Epidermal melanocyte (primary cell): ENCODE measurements around the gene MICAL3.
"Not testable (repeated sequence)": the region's sequence is repeated elsewhere in the genome, so short reads cannot be mapped to it uniquely, and the experiment has no call there.

ENCODE experiments used
- DNase-seq: peaks from one replicate; pipeline ENCODE4 v3.0.0; 2011; ENCODE audit warnings: low spot score; ENCODE audit not compliant: insufficient read length

MICAL3 gene

DNA sequence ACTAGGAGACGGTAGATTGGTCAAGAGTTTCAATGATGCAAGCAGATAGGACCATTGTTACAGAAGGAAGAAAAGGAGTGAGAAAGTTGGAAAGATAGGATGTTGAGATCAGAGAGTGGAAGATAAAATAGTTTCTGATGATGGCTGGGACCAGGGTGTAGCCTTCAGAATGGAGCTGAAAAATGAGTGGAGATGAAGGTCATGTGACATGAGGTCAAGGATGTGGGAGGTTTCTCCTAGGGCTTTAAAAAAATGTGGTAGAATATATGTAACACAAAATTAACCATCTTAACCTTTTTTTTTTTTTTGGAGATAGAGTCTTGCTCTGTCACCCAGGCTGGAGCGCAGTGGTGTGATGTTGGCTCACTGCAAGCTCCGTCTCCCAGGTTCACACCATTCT, 35.1 kb upstream of the MICAL3 start:
- no peak for DNase-seq

DNA sequence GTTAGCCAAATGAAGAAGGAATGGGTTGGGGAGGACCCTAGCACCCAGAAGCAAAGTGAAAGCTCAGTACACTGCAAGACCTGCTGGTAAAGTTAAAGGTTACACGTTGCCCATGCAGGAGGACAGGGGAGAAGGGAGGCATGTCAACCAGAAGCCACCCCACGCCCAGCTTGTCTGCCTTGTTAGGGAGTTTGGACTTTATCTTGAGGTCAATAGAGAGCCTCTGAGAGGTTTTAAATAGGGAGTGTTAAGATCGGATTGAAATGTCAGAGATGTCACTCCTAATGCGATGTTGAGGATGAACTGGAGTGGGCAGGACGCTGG, 34.7 kb upstream of the MICAL3 start:
- DNase-seq, result no peak

DNA sequence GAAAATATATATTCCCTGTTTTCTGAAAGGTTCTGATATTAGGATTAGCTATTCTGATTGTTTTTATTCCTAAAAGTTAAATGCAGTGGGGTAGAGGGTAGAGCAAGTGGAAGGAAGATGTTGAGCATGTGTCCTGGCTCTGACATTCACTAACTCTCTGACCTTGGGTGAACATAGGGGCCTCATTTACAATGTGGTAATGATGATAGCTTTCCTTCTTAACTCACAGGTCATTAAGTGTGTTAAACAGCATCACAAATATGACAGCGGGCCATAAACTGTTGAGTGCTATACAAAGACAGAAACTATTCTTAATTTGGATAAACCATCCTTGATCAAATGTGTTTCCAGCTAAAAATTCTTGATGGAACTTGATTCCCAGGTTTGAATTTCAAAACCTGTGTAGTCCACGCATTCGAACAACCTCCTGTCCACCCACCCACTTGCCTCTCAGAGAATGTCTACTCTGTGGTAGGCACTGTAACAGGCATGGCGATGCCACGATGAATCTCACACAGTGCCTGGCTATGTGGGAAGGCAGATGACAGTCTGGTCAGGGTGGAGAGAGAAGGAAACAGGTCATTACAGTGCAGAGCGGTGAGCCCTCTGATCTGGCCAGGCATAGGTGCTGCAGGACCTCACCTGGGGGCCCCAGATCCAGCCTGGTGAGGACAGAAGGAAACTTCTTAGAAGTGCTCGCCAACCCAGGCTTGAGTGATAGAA, 34.2 kb upstream of the MICAL3 start:
- DNase-seq, result no peak

DNA sequence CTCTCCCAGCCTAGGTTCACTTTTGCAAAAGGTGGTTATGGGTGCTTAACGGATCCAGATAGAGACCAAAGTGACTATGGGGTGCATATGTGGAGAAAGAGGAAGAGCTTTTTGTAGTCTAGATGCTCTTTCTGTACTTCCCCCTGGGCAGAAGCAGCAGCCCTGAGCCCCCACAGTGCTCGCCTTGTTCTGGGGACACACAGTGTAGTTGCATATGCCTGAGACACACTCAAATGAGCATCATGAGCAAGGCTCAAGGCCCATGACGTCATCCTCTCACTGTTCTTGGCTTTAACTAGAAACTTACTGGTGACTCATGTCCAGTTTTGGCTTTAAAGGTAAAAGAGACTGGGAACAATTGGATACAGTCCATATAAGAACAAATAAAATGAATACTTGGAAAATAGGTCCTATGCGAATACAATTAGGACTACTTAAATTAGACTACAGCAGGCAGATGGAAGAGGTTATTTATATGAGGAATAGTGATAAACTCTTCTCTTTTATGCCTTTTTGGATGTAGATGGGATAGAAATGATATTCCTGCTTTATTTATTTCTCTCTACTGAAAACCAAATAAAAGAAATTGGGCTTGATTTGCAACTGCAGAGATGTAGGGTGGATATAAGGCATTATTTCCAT, 33.3 kb upstream of the MICAL3 start:
- peak; percentile 73 for DNase-seq

DNA sequence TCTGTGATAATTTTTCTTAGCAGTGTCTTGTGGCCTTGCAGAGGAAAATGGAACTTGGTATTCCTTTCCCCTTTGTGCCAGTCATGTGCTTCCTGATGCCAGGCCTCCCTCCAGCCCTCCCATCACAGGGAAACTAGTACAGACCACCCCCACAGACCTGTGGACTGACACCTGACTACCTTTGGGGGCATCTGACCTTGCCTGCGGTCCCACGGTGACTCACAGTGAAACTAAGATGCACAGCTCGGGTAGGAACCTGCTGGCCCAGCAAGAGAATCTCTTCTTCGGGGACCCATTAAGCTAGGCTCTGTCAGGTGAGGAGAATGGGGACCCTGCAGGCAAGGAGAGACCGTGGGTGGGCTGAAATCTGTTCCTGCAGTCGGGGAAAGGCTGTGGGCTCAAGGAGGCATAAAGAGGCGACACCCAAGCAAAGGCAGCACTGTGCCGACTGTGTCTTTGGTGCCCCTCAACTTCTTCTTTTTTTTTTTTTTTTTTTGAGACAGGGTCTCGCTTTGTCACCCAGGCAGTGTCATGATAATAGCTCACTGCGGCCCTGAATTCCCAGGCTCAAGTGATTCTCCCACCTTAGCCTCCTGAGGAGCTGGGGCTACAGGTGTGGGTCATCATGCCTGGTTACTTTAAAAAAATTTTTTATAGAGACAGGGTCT, 32.6 kb upstream of the MICAL3 start:
- DNase-seq, result no peak

DNA sequence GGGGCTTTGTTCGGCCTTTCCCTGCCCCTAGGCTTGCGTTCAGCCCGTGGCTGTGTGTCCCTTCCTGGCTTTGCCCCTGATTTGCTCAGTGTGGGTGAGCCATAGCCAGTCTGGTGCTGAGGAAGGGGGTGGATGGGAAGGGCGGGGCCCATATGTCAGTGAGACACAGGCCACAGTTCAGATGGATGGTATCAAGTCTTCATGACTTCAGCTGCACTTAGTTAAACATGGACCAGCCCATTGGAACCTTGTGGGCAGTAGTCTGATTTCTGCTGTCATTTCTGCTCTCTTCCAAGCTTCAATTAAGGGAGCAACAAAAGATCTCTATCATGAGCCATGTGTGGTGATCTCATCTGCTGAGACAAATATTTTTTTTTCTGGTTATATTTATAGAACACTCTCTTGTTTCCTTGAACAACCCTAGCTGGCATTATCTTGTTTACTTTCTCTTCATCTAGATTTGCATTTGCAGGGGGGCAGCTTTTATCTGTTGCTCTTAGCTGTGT, 31.9 kb upstream of the MICAL3 start:
- DNase-seq, result peak; percentile 92

DNA sequence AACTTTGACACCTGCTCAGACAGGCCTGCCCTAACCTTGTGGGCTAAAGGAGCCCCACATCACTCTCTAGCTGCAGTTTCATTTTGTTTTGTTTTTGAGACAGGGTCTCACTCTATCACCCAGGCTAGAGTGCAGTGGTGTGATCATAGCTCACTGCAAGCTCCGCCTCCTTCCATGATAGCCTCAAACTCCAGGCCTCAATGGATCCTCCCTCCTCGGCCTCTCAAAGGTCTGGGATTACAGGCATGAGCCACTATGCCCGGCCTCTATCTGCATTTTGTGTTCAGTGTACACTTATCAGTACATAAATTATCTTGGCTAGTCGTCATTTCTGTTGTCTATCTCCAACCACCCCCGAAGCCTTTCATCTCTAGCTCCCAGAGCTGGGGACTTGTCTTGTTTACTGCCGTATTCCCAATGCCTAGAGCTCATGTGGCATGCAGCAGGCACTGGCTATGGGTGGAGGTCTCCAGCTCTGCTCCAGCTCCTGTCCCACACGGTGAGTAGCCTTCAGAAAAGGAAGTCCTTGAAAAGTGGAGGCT, 31.3 kb upstream of the MICAL3 start:
- no peak for DNase-seq

DNA sequence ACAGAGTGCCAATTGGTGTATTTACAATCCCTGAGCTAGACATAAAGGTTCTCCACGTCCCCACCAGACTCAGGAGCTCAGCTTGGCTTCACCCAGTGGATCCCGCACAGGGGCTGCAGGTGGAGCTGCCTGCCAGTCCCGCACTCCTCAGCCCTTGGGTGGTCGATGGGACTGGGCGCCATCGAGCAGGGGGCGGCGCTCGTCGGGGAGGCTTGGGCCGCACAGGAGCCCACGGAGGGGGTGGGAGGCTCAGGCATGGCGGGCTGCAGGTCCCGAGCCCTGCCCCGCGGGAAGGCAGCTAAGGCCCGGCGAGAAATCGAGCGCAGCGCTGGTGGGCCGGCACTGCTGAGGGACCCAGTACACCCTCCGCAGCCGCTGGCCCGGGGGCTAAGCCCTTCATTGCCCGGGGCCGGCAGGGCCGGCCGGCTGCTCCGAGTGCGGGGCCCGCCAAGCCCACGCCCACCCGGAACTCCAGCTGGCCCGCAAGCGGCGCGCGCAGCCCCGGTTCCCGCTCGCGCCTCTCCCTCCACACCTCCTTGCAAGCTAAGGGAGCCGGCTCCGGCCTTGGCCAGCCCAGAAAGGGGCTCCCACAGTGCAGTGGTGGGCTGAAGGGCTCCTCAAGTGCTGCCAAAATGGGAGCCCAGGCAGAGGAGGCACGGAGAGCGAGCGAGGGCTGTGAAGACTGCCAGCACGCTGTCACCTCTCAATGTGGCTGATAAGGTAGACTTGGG, 29.0 kb upstream of the MICAL3 start:
- DNase-seq, result not testable (repeated sequence)

DNA sequence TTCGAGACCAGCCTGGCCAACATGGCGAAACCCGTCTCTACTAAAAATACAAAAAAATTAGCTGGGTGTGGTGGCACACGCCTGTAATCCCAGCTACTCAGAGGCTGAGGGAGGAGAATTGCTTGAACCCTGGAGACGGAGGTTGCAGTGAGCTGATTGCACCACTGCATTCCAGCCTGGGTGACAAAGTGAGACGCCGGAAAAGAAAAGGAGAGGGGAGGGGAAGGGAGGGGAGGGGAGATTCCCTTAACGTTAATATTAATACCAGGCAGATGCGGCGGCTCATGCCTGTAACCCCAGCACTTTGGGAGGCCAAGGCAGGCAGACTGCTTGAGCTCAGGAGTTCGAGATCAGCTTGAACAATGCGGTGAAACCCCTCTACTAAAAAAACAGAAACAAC, 26.8 kb upstream of the MICAL3 start:
- DNase-seq, result not testable (repeated sequence)

DNA sequence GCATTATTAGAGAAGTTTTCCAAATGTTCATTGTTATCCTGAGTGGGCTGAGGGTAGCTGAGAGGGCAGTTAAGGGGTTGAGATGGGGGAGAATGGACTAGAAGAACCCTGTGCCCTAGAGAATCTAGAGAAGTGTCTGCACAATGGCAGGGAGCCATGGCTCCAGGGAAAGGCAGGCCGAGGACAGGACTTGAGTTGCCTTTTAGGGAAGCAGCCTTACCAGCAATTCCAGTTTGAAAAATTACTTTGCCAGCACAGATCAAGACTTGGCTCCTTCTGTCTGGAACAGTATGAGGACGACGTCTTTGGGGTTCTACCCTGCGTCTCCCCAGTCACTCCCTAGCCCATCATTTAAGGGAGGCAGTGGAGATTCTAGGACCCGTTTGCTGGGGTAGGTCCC, 25.7 kb upstream of the MICAL3 start:
- DNase-seq, result no peak

DNA sequence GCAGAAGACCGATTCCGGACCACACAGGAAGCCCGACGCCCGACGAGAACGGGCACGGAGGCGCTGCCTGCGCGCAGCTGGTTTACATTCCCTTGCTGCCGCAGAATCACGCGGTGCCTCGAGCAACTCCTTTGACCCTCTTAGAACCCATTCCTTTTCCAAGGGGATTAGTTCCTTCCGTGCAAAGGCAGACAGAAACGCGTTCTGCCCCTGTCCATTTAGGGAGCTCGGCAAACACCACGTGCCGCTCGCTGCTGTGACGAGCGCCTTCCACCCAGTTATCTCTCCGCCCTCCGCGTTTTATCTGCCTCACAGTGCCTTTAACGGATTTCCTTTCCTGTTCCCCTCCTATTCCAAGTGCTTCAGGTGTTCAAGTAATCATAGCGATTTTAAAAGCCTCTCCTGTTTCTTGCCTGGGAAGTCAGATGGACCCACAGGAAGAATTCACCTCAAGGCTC, 24.1 kb upstream of the MICAL3 start:
- DNase-seq, result peak; percentile 95

DNA sequence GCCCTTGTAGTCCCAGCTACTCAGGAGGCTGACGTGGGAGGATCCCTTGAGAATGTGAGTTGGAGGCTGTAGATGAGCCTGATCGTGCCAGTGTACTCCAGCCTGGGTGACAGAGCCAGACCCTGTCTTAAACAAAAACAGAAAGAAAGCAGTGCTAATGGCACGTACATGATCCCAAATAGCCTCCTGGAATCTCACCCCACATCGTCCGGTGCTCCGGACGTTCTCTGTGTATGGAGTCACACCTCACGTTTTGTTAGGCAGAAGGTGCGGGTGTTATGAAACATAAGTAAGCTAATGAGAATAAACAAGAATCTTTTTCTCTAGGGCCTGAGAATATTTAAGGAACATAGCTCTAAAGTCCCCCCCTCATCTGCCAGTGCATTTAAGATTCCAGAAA, 23.7 kb upstream of the MICAL3 start:
- no peak for DNase-seq

DNA sequence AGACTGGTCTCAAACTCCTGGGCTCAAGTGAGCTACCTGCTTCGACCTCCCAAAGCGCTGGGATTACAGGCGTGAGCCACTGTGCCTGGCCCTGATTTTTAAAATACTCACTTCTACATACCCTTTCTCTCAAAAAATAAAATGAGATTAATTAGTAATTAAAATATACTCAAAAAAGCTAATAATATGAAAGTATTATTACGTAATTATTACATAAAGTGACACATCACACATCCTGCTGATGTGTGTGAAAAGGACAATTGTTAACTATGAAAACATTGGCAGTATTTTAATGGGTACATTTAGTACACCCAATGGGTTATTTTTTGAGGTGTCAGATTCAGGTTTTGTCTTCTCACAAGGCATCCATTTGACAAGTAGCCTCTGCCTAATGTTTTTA, 21.4 kb upstream of the MICAL3 start:
- no peak for DNase-seq

DNA sequence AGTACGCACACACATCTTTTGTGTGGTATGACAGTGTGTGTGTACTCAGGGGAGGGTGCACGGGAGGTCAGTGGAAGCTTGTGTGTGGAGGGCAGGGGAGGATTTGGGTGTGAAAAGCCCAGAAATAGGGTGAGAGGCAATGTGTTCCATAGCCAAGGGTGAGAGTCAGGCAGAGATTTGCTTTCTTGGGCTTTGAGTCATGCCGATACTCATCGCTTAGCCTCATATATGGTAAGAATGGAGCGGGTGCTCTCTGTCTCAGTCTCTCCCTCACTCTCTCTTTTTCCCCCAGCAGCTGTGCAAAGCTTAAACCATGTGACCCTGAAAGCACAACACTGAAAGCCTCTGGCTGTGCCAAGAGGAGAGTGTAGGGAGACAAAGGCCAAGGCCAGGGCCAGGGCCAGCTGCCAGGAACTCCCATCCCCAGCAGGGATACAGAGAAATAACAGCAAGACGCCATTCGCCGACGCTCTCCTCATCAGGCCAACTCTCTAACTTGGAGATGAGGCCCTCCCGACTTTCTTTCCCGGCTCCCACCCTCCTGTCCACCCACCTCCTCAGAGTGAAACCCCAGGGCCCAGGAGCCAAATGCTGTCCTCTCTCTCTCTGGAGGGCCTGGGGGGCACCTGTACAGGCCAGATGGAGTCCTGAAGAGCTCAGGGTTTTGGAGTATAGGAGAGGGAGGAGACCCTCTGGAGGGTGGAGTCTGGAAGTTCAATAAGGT, 20.3 kb upstream of the MICAL3 start:
- DNase-seq, result no peak

DNA sequence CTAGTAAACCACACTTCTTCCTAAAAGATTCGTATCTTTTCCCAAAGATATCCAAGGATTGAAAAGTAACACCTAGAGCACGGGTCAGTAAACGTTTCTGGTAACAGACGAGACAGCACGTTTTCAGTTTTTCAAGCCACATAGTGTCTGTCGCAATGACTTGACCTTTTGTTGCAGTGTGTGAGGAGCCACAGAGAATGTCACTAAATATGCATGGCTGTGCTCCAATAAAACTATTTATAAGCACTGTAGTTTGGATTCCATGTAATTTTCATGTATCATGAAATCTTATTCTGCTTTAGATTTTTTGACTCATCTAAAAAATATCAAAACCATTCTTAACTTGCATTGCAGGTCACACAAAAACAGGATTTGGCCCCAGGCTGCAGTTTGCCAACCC, 18.3 kb upstream of the MICAL3 start:
- DNase-seq, result no peak

DNA sequence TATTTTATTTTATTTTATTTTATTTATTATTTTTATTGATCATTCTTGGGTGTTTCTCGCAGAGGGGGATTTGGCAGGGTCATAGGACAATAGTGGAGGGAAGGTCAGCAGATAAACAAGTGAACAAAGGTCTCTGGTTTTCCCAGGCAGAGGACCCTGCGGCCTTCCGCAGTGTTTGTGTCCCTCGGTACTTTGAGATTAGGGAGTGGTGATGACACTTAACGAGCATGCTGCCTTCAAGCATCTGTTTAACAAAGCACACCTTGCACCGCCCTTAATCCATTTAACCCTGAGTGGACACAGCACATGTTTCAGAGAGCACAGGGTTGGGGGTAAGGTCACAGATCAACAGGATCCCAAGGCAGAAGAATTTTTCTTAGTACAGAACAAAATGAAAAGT, 16.5 kb upstream of the MICAL3 start:
- not testable (repeated sequence) for DNase-seq

DNA sequence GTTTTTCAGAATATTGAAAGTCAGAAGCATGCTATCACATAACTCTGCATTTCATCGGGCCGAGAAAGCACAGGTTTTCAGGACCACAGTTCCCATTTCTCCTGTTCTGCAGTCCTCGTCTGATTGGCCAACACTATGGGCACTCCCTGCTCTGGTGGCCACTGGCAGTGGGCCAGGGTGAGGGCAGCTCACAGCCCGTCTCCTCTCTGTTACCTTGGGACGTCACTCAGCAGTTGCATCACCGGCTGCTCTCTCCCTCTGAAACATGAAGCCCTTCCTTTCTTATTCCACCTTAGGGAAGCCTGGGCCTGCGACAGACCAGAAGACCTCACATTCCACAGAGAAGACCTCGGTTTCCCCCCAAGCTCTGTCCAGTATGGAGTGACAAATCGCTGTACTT, 11.4 kb upstream of the MICAL3 start:
- DNase-seq, result no peak

DNA sequence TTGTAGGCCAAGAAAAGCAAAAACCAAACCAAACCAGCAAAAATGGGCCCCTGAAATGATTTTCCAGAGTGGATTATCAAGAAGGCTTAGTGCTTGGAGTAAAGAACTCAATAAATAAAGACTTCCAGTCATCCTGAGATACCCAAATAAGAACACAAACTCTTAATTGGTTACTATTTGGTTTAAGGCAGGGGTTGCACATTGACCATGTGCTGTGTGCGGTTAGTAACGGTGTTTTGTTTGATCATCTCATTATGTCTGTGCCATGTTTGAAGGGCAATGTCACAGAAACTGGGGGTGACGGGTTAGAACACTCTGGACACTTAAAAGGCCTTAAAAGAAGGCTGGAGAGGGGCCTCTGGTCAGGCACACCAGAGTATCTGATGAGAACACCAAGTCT, 9.7 kb upstream of the MICAL3 start:
- no peak for DNase-seq

DNA sequence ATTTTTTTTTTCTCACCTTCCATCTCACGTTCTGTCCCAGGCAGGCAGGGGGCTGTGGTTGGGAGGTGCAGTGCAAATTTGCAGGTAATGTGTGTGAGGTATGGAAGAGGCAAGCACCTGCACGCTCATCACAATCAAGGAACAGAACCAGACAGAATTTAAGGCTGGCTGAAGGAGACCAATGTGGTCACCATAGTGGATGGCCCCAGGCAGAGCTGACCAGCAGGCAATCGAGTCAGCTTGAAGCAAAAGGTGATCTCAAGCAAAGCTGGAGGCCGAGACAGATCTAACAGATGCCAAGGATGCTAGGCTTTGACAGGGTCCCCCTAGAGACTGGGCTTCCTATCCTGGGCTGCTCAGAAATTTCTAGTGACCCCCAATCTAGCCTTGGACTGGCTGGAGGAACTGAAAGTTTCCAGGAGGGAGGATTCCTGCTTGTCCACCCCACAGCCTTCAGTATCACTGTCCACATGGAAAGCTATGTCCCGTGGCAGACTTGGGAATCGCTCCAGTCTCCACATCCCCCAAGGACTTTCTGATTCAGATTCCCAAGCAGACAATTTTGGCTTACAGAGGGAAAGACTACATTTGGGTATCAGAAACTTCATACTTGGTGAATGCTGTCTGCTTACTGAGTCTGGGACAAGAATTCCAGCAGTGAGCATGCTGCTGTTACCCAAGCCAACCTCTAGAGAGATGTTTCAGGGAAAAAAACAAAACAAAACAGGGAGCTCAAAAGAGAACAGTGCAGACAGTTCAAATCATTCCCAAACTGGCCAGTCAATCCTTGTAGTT, 9.0 kb upstream of the MICAL3 start:
- no peak for DNase-seq

DNA sequence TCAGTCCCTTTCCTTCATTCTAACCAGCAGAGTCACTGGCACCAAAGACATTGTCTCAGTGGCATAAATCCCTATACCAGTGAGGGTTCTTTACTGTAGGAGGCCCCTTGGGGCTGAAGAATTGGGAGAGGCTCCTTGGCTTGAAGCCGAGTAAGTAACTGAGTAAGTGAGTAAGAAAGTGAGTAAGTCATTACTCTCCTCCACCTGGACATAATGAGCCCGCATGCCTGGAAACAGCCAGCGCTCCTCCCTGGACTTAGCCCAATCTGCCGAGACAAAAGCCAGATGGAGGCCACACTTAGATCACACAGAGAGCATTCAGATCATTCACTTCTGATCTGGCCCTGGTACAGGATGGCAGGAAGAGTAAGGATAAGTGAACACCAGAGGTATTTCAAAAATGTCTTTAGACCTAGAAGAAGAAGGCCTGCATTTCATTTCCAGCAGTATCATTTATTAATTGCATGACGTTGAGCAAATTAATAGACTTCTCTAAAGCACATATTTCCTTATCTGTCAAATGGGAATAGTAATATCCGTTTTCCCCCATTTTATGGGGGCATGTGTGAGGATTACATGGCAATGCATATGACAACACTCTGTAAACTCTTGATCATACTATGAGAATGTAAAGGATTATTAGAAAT, 8.2 kb upstream of the MICAL3 start:
- DNase-seq, result no peak
